ENCODE results near the gene TLNRD1. TPM values are rescaled to one million over a fixed set of nuclear protein-coding genes. Genes with fewer than 3 reads are reported as not detected.

Gene TLNRD1
- total RNA-seq, 1 experiment from 2014 or later, result 19.3 TPM

DNA sequence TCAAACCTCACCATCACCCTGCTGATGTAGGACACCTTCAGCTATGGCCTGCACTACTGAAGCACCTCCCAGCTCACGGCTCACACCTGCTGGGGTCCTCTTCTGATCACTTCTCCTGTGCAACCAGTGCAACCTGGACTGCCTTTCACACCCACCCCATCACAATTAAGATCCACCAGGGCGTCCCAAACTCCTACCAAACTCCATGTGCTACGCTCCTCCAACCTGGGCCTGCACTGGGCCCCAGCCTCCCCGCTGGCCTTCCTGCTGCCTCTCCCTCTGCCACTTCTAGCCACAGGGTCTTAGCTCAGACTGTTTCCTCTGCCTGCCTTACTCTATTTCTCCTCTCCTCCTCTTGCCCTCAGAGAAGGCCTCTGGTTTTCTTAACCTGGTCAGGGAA is 23.9 kb upstream of the TLNRD1 start:
- Histone ChIP-seq H3K18ac (ENCODE audit: insufficient read length, low read depth, low read length) (no peak overlapping the region), H3T11ph (ENCODE audit: low read length) (no peak overlapping the region), H2BK15ac (ENCODE audit: low read depth, low read length) (no peak overlapping the region), H3K9ac (ENCODE audit: extremely low read depth, insufficient read length, low read length) (no peak overlapping the region), H2BK5ac (ENCODE audit: insufficient read length, low read length) (no peak overlapping the region), H2AFZ (ENCODE audit: low read length) (no peak overlapping the region), H3K14ac (ENCODE audit: insufficient read depth, low read length) (no peak overlapping the region), H3K27ac (ENCODE audit: insufficient read length, low read depth, low read length) (no peak overlapping the region), H3K27me3 (ENCODE audit: insufficient read depth, low read length) (no peaks in the 10 kb centered on the region), H4K5ac (ENCODE audit: insufficient read length, low read depth, low read length) (no peak overlapping the region), H3K4me2 (ENCODE audit: insufficient read depth, insufficient read length, low read length) (no peak overlapping the region), H3K4me1 (ENCODE audit: insufficient read depth, low read length) (0 out of 2 replicates have a peak, but pooled peaks cover 3% of the 10 kb centered on the region), H3K79me1 (ENCODE audit: insufficient read depth, low read depth, low read length, poor library complexity, severe bottlenecking) (peaks cover 8% of the 10 kb centered on the region), H2BK12ac (ENCODE audit: insufficient read length, low read depth, low read length) (no peak overlapping the region), H2BK20ac (ENCODE audit: low read depth, low read length, poor library complexity, severe bottlenecking) (no peak overlapping the region), H3K56ac (ENCODE audit: insufficient read length, low read depth, low read length) (no peak overlapping the region), H3K23ac (ENCODE audit: insufficient read length, low read depth, low read length) (no peak overlapping the region), H3K23me2 (ENCODE audit: insufficient read length, low read depth, low read length, poor library complexity, severe bottlenecking) (no peaks in the 10 kb centered on the region), H2BK120ac (ENCODE audit: low read depth, low read length, poor library complexity, severe bottlenecking) (no peak overlapping the region), H2AK5ac (ENCODE audit: insufficient read length, low read length) (no peak overlapping the region), H4K20me1 (ENCODE audit: control insufficient read depth, insufficient read depth, insufficient read length) (no peaks in the 10 kb centered on the region), H3K9me3 (ENCODE audit: control insufficient read depth, low read depth, low read length) (no peaks in the 10 kb centered on the region), H4K8ac (replicated peaks; ENCODE audit: insufficient read length, low read depth, low read length) (no peak overlapping the region), H3K4ac (ENCODE audit: low read depth, low read length) (no peak overlapping the region), H4K91ac (ENCODE audit: insufficient read length, low read depth, low read length) (no peak overlapping the region), H3K79me2 (ENCODE audit: insufficient read depth, low read length) (peaks cover 7% of the 10 kb centered on the region; the same call in 1 of the 2 replicates)
- peaks cover 16 to 54% (median 42%) of the 10 kb centered on the region in 3 experiments; a peak in 6 of 7 replicates for H3K36me3 Mint-ChIP-seq (ENCODE audit: insufficient read depth in 1 of 3, low read depth in 3 of 3)
- no peaks in the 10 kb centered on the region for H3K27me3 Mint-ChIP-seq (ENCODE audit: low read depth)
- no CpG with 5 or more reads among the region's 4 CpGs for WGBS (ENCODE audit: extremely low coverage, insufficient read length, low lambda C conversion rate)
- no peak for DNase-seq
- H3K9me3 Mint-ChIP-seq, result no peaks in the 10 kb centered on the region
- peak overlapping the region in 1 of 3 experiments; percentile 31; a peak in 1 of 7 replicates for H3K27ac Mint-ChIP-seq
- TF ChIP-seq, protein P1, sequence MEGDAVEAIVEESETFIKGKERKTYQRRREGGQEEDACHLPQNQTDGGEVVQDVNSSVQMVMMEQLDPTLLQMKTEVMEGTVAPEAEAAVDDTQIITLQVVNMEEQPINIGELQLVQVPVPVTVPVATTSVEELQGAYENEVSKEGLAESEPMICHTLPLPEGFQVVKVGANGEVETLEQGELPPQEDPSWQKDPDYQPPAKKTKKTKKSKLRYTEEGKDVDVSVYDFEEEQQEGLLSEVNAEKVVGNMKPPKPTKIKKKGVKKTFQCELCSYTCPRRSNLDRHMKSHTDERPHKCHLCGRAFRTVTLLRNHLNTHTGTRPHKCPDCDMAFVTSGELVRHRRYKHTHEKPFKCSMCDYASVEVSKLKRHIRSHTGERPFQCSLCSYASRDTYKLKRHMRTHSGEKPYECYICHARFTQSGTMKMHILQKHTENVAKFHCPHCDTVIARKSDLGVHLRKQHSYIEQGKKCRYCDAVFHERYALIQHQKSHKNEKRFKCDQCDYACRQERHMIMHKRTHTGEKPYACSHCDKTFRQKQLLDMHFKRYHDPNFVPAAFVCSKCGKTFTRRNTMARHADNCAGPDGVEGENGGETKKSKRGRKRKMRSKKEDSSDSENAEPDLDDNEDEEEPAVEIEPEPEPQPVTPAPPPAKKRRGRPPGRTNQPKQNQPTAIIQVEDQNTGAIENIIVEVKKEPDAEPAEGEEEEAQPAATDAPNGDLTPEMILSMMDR (conservative IDR thresholded peaks at IDR 0.05), result no peak
- H3K4me1 Mint-ChIP-seq, result peaks cover 24 to 33% of the 10 kb centered on the region in 2 experiments
- H3K4me3 Mint-ChIP-seq, result no peak overlapping the region
